SH-SY5Y (cell line): Measurements from ENCODE around the gene CSAG2.

Experiments used
- GATA2 ChIP-seq: IDR thresholded peaks from 2 replicates; pipeline ENCODE4 v1.6.1; 2011; ENCODE audit warnings: mild to moderate bottlenecking, low read depth, low read length
- GATA3 ChIP-seq: IDR thresholded peaks from 2 replicates; pipeline ENCODE4 v1.6.1; 2011; ENCODE audit warnings: low read depth, mild to moderate bottlenecking, low read length, moderate library complexity

- no peak for TF ChIP-seq GATA3
- no peak for TF ChIP-seq GATA2
Observed at GRCh38 chrX:152674135-152674534, 34.9 kb downstream of the CSAG2 start.
